Measurements from ENCODE around the gene RABEP1.

GRCh38 chr17:5284681-5285080 lies 2.6 kb downstream of the RABEP1 start:
- no peak for TF ChIP-seq CTCF (IDR thresholded peaks at IDR 0.05)
- no peak for TF ChIP-seq POLR2A (IDR thresholded peaks at IDR 0.05)

All from testis (tissue), 2 donors.